ENCODE measurements around the gene LIAS. TPM values are rescaled to one million over a fixed set of nuclear protein-coding genes. Genes with fewer than 3 reads are reported as not detected.

LIAS gene
- total and polyA plus RNA-seq, 10 of the 15 experiments (the other 5 are each of a cell fraction or from before 2014, with no cell fraction given) = 17.9 to 32.3 (median 26.4) TPM

GRCh38 chr4:39527296-39528060 is 68.6 kb downstream of the LIAS start, which contains the start of gene UGDH (continued):
- TF ChIP-seq MAX (IDR thresholded peaks at IDR 0.05; ENCODE audit: low read depth, low read length) = peak; percentile 33
- no peak for TF ChIP-seq HDAC6 (IDR thresholded peaks at IDR 0.05; ENCODE audit: unreplicated experiment)
- peak; percentile 50 for TF ChIP-seq CREM (IDR thresholded peaks at IDR 0.05; ENCODE audit: low read depth)
- no peak for TF ChIP-seq HDAC2 (IDR thresholded peaks at IDR 0.05)
- TF ChIP-seq SMARCA5 (IDR thresholded peaks at IDR 0.05) = peak; percentile 90
- TF ChIP-seq POU2F2 (IDR thresholded peaks at IDR 0.05; ENCODE audit: borderline replicate concordance, low read depth, low read length) = no peak; the same call in none of the 3 replicates
- TF ChIP-seq SREBF1 (IDR thresholded peaks at IDR 0.05; ENCODE audit: low read length) = no peak
- TF ChIP-seq HDGF (IDR thresholded peaks at IDR 0.05) = 0 out of 2 replicates have a peak, but pooled peaks have one; percentile 74
- TF ChIP-seq TCF3 (IDR thresholded peaks at IDR 0.05; ENCODE audit: borderline replicate concordance, insufficient read depth, low read depth, low read length) = 0 out of 2 replicates have a peak, but pooled peaks have one; percentile 12
- TF ChIP-seq ZBED1 (IDR thresholded peaks at IDR 0.05; ENCODE audit: borderline replicate concordance) = no peak; the same call in 1 of the 2 replicates
- TF ChIP-seq ZBTB33 (IDR thresholded peaks at IDR 0.05) = no peak
- TF ChIP-seq IRF3 (IDR thresholded peaks at IDR 0.05) = peak; percentile 36
- TF ChIP-seq WRNIP1 (IDR thresholded peaks at IDR 0.05; ENCODE audit: borderline replicate concordance, low read depth, low read length) = no peak
- no peak for TF ChIP-seq ATF2 (IDR thresholded peaks at IDR 0.05; ENCODE audit: low read length)
- TF ChIP-seq RELB (IDR thresholded peaks at IDR 0.05; ENCODE audit: low read depth) = peak; percentile 84
- no peak for TF ChIP-seq ZNF592 (IDR thresholded peaks at IDR 0.05)

Data from GM12878 (cell line).